Amygdala (tissue), 56 donors: ENCODE data around the gene PLLP.
A peak's percentile ranks its signal among the peaks of the same experiment; 100 is the strongest.

Experiments
- DNase-seq, 56 donors: peaks; one replicate each; lab custom pipeline; 2025; lab: John Stamatoyannopoulos, UW

The PLLP gene

DNA sequence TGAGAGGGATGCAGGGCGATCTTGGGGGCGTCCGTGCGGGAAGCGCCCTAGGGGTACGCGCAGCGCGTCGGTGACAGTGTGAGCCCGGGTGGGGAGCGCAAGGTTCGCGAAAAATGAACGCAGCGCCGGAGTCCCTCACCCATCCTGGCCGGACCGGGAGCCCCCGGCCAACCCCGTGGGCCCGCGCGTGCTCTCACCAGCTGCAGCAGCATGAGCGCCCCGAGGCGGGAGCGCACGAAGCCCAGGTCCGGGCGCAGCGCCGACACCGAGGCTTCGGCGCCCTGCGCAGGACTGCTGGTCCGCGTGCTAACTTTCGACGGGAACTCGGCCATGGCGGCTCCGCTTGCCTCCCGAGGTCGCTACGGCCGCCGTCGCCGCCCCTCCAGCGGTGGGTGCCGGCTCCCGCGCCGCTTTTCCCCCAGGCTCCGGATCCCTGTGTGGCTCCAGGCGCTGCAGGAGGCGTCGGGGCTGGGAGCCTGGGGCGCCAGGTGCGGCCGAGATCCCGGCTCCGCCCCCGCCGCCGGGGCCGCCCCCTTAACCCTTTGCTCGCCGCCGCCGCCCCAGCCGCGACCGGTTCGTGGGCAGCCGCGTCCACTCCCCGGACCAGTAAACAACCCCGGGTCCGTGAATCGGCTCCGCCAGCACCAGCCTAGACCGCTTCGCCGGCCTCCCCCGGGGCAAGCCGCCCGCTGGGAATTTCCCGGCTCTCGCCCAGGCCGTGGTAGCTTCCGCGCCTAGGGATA is at the start of gene PLLP:
Gene PLLP, minus strand, starts transcription at position 464 of the 743 bp plus-strand sequence. Its CDS starts 132 bp downstream, at position 332.
- peak in 36 of 56 donors; percentile 18 to 80 (median 55) for DNase-seq

GRCh38 chr16:57333402-57333801 is 48.9 kb upstream of the PLLP start:
- DNase-seq = no peak

DNA sequence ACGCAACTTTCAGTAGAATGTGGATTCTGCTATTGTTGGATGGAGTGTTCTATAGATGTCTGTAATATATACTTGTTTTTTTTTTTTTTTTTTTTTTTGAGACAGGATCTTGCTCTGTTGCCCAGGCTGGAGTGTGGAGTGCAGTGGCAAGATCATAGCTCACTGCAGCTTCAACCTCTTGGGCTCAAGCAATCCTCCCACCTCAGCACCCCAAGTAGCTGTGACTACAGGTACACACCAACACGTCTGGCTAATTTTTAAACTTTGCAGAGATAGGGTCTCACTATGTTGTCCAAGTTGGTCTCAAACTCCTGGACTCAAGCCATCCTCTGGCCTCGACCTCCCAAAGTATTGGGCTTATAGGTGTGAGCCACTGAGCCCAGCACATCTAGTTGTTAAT is 46.9 kb upstream of the PLLP start:
- no peak for DNase-seq

DNA sequence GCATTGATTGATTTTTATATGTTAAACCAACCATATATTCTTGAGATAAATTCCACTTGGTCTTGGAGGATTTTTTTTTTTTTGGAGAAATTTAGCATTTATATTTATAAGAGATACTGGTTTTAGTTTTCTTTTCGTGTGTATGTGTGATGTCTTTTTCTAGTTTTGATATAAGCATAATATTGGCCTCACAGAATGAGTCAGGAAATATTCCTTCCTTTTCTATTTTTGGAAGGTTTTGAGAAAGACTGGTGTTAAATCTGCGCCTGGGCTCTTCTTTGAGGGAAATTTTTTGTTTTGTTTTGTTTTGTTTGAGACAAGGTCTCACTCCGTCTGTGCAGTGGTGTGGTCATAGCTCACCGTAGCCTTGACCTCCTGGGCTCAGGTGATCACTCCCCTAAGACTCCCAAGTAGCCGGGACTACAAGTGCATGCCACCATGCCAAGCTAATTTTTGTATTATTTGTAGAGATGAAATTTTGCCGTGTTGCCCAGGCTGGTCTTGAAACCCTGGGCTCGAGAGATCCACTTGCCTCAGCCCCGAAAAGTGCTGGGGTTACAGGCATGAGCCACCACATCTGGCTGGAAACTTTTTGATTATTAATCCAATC is 45.4 kb upstream of the PLLP start:
- DNase-seq = no peak

DNA sequence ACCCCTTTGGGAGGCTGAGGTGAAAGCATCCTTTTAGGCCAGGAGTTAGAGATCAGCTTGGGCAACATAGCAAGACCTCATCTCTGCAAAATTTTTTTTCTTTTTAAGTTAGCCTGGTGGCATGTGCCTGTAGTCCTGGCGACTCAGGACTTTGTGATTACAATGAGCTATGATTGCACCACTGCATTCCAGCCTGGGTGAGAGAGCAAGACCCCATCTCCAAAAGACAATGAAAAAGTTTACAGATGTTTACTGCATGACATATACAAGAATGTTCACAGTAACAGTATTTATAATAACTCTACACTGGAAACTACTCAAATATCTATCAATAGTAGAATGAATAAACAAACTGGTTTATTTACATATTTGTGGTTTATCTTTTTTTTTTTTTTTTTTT is 41.0 kb upstream of the PLLP start:
- no peak for DNase-seq

DNA sequence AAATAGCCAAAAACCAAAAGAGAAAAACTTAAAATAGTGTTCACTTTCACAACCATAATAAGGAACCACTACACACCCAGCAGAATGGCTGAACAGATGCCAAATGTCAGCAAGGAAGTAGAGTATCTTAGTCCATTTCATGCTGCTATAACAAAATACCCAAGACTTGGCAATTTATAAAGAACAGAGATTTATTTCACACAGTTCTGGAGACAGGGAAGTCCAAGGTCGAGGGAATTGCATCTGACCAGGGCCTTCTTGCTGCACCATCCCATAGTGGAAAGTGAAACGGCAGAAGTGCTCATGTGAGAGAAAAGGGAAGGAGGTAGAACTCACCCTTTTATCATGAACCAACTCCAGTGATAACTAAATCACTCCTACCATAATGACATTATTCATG is 40.3 kb upstream of the PLLP start:
- no peak for DNase-seq

- no peak for DNase-seq
These were observed 35.2 kb upstream of the PLLP start for GRCh38 chr16:57319646-57320045.

DNA sequence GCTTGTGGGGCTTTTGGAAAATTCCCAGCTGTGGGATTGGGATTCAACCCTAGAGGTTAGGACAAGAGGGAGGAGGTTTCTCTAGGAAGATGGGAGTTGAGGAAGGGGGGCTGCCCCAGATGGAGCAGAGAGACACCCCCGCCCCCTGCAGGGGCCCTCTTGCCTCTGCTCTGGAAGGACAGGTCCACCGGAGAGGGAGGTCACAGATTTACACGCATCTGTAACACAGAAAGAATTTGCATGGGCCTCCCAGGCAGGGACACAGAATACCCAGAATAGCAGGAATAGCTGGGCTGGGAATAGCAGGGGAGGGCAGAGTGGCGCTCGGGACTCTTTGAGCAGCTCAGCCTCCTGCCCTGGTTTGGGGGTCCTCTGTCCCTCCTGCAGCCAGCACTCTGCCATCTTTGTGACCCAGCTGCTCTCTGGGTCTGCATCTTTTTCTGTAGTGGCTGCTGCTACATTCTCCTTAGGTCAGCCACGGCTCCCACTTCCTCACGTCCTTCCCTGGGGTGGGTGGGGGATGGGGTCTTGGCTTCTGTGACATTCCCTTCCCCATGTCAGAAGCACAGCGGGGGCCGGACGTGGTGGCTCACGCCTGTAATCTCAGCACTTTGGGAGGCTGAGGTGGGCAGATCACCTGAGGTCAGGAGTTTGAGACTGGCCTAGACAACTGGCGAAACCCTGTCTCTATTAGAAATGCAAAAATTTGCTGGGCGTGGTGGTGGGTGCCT is 33.9 kb upstream of the PLLP start:
- no peak for DNase-seq

DNA sequence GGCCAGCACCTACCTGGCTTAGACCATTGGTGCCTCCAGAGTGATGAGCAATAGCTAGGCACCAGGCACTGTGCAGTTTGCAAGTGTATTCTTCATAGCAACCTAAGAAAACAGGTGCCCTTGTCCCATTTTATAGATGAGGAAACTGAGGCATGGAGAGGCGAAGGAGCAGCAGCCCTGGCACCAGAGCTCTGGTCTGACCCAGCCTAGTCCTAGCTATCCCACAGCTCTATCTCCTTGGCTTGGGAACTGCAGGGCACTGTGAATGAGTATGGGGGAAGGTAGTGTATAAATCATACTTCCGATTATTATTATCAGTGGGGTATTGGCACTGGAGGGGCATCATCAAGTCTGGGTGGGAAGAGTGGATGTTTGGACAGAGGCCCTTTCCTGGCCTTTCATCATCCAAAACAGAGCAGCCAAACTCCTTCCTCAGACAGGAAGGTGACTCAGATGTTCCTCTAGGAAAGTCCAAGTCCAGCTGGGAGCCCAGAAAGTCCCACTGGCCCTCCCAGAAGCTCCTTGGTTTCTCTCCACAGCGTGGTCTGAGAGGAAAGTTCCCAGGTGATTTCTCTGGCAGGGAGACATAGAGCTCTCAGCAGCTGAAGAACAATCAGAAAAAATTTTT is 32.0 kb upstream of the PLLP start:
- DNase-seq = no peak

GRCh38 chr16:57315416-57315815 is 30.9 kb upstream of the PLLP start:
- no peak for DNase-seq

- no peak for DNase-seq
These were observed 29.8 kb upstream of the PLLP start for GRCh38 chr16:57314161-57314785.

GRCh38 chr16:57313509-57313908 is 29.0 kb upstream of the PLLP start:
- no peak for DNase-seq

- no peak for DNase-seq
These were observed 26.3 kb upstream of the PLLP start for GRCh38 chr16:57310801-57311200.

- no peak for DNase-seq
These were observed 23.6 kb upstream of the PLLP start for GRCh38 chr16:57308041-57308440.

GRCh38 chr16:57307365-57307764 is 22.9 kb upstream of the PLLP start:
- no peak for DNase-seq

GRCh38 chr16:57306676-57307341 is 22.3 kb upstream of the PLLP start:
- DNase-seq = no peak

DNA sequence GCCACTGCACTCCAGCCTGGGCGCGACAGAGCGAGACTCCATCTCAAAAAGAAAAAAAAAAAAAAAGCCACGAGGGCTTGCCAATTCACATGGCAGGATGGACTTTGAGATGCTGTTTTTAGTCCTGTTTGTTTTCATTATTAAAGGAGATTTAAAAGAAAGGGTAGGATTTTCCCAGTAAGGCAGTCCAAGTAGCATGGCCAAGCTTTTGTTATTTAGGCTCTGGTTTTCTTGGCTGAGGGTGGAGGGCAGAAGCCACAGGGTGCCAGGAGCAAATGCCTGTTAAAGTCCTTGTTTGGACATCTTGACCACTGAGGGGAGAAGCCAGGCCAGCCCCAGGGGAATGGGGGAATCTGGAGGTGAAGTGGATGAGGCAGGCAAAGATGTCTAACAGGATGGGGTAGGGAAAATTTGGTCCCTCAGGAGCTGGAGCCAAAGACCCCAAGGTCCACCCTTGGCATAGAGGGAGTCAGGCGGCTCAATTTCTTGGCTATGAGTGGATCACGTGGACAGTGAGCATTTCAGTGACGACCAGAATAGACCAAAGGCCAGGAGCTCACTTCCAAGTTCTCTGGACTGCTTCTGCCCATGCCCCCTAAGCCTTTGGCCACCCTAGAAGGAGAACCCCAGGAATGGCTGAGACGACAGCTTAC is 20.8 kb upstream of the PLLP start:
- DNase-seq = peak in 19 of 56 donors; percentile 8 to 69 (median 41)

DNA sequence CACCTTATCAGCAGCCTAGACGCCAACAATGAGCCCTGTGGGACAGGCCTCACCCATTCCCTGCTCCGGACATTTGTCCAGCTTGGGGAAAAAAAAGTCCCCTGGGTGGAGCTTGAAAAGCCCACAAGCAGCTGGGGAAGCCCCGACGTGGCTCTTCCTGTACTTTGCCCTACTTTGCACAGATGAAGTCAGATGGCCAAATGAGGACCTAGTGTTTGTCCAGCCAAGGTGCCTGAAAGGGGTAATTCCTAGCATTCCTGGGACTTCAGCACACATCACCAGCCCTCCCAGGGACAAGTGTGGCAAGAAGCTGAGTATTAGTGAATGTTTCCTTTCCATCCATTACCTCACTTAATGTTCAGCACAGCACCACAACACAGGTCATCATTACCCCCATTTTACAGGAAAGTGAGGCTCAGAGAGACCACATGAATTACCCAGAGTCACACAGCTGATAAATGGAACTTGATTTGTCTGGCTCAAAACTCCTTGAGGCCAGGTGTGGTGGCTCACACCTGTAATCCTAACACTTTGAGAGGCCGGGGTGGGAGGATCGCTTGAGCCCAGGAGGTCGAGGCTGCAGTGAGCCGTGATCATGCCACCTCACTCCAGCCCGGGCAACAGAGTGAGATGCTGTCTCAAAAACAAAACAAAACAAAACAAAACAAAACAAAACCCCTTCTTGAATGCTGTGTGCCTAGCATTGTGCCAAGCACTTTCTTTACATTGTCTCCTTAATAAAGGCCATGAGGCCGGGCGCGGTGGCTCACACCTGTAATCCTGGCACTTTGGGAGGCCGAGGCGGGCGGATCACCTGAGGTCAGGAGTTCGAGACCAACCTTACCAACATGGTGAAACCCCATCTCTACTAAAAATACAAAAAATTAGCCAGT is 19.9 kb upstream of the PLLP start:
- no peak for DNase-seq

DNA sequence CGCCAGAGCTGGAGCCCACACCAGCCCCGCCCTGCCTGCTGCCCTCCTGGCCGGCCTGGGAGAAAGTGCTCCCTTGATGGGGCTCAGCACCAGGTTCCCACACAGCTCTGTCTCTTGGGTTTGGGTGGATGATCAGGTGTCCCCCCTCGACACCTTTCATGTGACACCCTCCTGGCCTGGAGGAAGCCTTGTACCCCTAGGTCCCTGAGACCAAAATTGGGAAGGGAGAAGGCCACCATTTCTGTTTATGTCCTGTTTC is 19.4 kb upstream of the PLLP start:
- DNase-seq = no peak
